ENCODE results near the gene RPTOR. TPM values are rescaled to one million over a fixed set of nuclear protein-coding genes. Genes with fewer than 3 reads are reported as not detected.
"Not testable (repeated sequence)": the region's sequence is repeated elsewhere in the genome, so short reads cannot be mapped to it uniquely, and the experiment has no call there.

RPTOR gene
- total RNA-seq, 1 experiment from 2014 or later: 46.2 TPM

GRCh38 chr17:80795090-80795580, 250.5 kb downstream of the RPTOR start:
- Histone ChIP-seq H3K4me1 (ENCODE audit: insufficient read depth, low read length) (peaks cover 40% of the 10 kb centered on the region), H3K4me2 (ENCODE audit: low read length) (no peak overlapping the region), H3K9me2 (replicated peaks; ENCODE audit: low read length) (no peaks in the 10 kb centered on the region), H4K20me1 (ENCODE audit: low read length) (no peaks in the 10 kb centered on the region), H3F3A (ENCODE audit: low read length, unreplicated experiment) (no peaks in the 10 kb centered on the region), H3K27me3 (ENCODE audit: low read length) (no peaks in the 10 kb centered on the region), H3K9me3 (ENCODE audit: low read length) (no peaks in the 10 kb centered on the region), H3K27ac (ENCODE audit: low read length) (no peak overlapping the region), H3K4me3 (ENCODE audit: low read length) (no peak overlapping the region), H3K9ac (ENCODE audit: low read length) (no peak overlapping the region), H3K79me2 (ENCODE audit: low read length) (peaks cover 18% of the 10 kb centered on the region), H2AFZ (ENCODE audit: low read length) (no peak overlapping the region), H3K36me3 (ENCODE audit: low read depth, low read length) (0 out of 2 replicates have a peak, but pooled peaks cover 7% of the 10 kb centered on the region)
- no TSS peak for BruUV-seq (replicated peaks)
- ChIA-PET CTCF (no interaction called here), POLR2A (ENCODE audit: unreplicated experiment) (no interaction called here)
- intact Hi-C loops (cut with micrococcal nuclease): loop anchor here (2.0 kb wide), 1 partner anchor 32 kb away; no protein-coding TSS in a partner anchor
- DNase-seq (no peak), ATAC-seq (no peak)
- TF ChIP-seq, protein P1, sequence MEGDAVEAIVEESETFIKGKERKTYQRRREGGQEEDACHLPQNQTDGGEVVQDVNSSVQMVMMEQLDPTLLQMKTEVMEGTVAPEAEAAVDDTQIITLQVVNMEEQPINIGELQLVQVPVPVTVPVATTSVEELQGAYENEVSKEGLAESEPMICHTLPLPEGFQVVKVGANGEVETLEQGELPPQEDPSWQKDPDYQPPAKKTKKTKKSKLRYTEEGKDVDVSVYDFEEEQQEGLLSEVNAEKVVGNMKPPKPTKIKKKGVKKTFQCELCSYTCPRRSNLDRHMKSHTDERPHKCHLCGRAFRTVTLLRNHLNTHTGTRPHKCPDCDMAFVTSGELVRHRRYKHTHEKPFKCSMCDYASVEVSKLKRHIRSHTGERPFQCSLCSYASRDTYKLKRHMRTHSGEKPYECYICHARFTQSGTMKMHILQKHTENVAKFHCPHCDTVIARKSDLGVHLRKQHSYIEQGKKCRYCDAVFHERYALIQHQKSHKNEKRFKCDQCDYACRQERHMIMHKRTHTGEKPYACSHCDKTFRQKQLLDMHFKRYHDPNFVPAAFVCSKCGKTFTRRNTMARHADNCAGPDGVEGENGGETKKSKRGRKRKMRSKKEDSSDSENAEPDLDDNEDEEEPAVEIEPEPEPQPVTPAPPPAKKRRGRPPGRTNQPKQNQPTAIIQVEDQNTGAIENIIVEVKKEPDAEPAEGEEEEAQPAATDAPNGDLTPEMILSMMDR (conservative IDR thresholded peaks at IDR 0.05; ENCODE audit: low read depth, low read length): no peak

DNA sequence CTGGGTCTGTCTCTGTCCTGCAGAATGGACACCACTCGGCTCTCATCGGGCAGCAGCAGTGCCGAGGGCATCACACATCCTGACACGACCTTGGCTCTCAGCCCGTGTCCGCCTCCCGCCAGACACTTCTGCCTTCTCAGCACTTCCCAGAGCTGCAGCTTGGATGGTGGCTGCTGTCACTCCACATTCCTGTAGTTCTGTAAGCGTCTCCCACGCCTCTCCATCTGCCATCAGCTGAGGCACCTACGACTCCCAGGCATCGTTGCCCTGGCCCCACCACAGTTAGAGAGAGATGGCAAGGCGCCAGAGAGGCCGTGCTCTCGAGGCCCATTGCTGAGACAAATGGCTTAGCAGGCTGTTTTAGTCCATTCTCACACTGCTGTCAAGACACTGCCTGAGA, 251.1 kb downstream of the RPTOR start:
- Histone ChIP-seq H3K9me2 (replicated peaks; ENCODE audit: low read length) (no peaks in the 10 kb centered on the region), H3K4me1 (ENCODE audit: insufficient read depth, low read length) (peaks cover 34% of the 10 kb centered on the region), H3K36me3 (ENCODE audit: low read depth, low read length) (0 out of 2 replicates have a peak, but pooled peaks cover 7% of the 10 kb centered on the region), H3K79me2 (ENCODE audit: low read length) (peaks cover 12% of the 10 kb centered on the region), H4K20me1 (ENCODE audit: low read length) (no peaks in the 10 kb centered on the region), H3K4me3 (ENCODE audit: low read length) (no peak overlapping the region), H3K9ac (ENCODE audit: low read length) (no peak overlapping the region), H3F3A (ENCODE audit: low read length, unreplicated experiment) (no peaks in the 10 kb centered on the region), H3K4me2 (ENCODE audit: low read length) (no peak overlapping the region), H2AFZ (ENCODE audit: low read length) (no peak overlapping the region), H3K27ac (ENCODE audit: low read length) (no peak overlapping the region), H3K9me3 (ENCODE audit: low read length) (no peaks in the 10 kb centered on the region), H3K27me3 (ENCODE audit: low read length) (no peaks in the 10 kb centered on the region)
- ChIA-PET CTCF (no interaction called here), POLR2A (ENCODE audit: unreplicated experiment) (no interaction called here)
- ATAC-seq: no peak
- intact Hi-C loops (cut with micrococcal nuclease): loop anchor here (2.0 kb wide), 1 partner anchor 31 kb away; no protein-coding TSS in a partner anchor
- TF ChIP-seq, protein P1 (conservative IDR thresholded peaks at IDR 0.05; ENCODE audit: low read depth, low read length): no peak
- TF ChIP-seq EZH2phosphoT487 (IDR thresholded peaks at IDR 0.05; ENCODE audit: borderline replicate concordance, low read length): no peak
- no peak for TF ChIP-seq EZH2 (IDR thresholded peaks at IDR 0.05; ENCODE audit: low read length, unreplicated experiment)
- BruUV-seq (replicated peaks): no TSS peak
- DNase-seq: no peak

DNA sequence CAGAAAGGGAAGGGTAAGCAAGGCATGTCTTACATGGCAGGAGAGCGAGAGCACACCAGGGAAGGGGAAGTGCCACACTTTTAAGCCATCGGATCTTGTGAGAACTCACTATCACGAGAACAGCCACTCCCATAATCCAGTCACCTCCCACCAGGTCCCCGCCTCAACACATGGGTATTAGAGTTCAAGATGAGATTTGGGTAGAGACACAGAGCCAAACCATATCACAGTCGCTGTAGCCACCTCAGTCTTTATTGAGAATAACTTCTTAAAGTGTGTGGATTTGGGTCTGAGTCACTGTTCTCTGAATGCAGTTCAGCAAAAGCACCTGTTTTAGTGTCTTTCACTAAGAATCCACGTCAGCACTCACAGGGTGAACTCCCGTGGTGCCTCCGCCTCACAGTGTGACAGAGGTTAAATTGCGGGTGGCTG, 251.8 kb downstream of the RPTOR start:
- Histone ChIP-seq H3K27me3 (ENCODE audit: low read length) (no peaks in the 10 kb centered on the region), H4K20me1 (ENCODE audit: low read length) (no peaks in the 10 kb centered on the region), H2AFZ (ENCODE audit: low read length) (no peak overlapping the region), H3K27ac (ENCODE audit: low read length) (no peak overlapping the region), H3K9me2 (replicated peaks; ENCODE audit: low read length) (no peaks in the 10 kb centered on the region), H3K79me2 (ENCODE audit: low read length) (peaks cover 5% of the 10 kb centered on the region), H3K4me2 (ENCODE audit: low read length) (no peak overlapping the region), H3K4me1 (ENCODE audit: insufficient read depth, low read length) (peaks cover 27% of the 10 kb centered on the region), H3K36me3 (ENCODE audit: low read depth, low read length) (0 out of 2 replicates have a peak, but pooled peaks cover 4% of the 10 kb centered on the region), H3K9me3 (ENCODE audit: low read length) (no peaks in the 10 kb centered on the region), H3K9ac (ENCODE audit: low read length) (no peak overlapping the region), H3K4me3 (ENCODE audit: low read length) (no peak overlapping the region), H3F3A (ENCODE audit: low read length, unreplicated experiment) (no peaks in the 10 kb centered on the region)
- TF ChIP-seq EZH2phosphoT487 (IDR thresholded peaks at IDR 0.05; ENCODE audit: borderline replicate concordance, low read length): no peak
- TF ChIP-seq, protein P1 (conservative IDR thresholded peaks at IDR 0.05; ENCODE audit: low read depth, low read length): no peak
- no peak for TF ChIP-seq EZH2 (IDR thresholded peaks at IDR 0.05; ENCODE audit: low read length, unreplicated experiment)
- POLR2A ChIA-PET (ENCODE audit: unreplicated experiment): no interaction called here
- DNase-seq (no peak), ATAC-seq (no peak)
- CTCF ChIA-PET: no interaction called here
- intact Hi-C loops (cut with micrococcal nuclease): no loop called here
- no TSS peak for BruUV-seq (replicated peaks)

- CTCF ChIA-PET; H3K9me3 ChIP-seq (ENCODE audit: low read length); H3F3A ChIP-seq (ENCODE audit: low read length, unreplicated experiment); H3K27ac ChIP-seq (ENCODE audit: low read length); H3K4me3 ChIP-seq (ENCODE audit: low read length); H3K9me2 ChIP-seq (replicated peaks; ENCODE audit: low read length); H4K20me1 ChIP-seq (ENCODE audit: low read length); H2AFZ ChIP-seq (ENCODE audit: low read length); H3K4me2 ChIP-seq (ENCODE audit: low read length); H3K9ac ChIP-seq (ENCODE audit: low read length); H3K79me2 ChIP-seq (ENCODE audit: low read length); DNase-seq; intact Hi-C loops (cut with micrococcal nuclease); POLR2A ChIA-PET (ENCODE audit: unreplicated experiment); H3K27me3 ChIP-seq (ENCODE audit: low read length); BruUV-seq (replicated peaks); ATAC-seq; H3K36me3 ChIP-seq (ENCODE audit: low read depth, low read length): not testable (repeated sequence)
- peaks cover 21% of the 10 kb centered on the region for H3K4me1 ChIP-seq (ENCODE audit: insufficient read depth, low read length)
Measured at GRCh38 chr17:80797222-80797621, 252.6 kb downstream of the RPTOR start.
